Esophagus muscularis mucosa (tissue), 4 donors: ENCODE data around the gene CDHR3. TPM values are rescaled to one million over a fixed set of nuclear protein-coding genes. Genes with fewer than 3 reads are reported as not detected.
"Not testable (repeated sequence)": the region's sequence is repeated elsewhere in the genome, so short reads cannot be mapped to it uniquely, and the experiment has no call there.

Experiments
- DNase-seq: peaks from one replicate; pipeline ENCODE4 v3.0.0-alpha.2; 2017; ENCODE audit errors: extremely low spot score
- H3K27ac ChIP-seq, 4 donors: fragments of 200-600 bp; sonication (generic); replicated peaks in 1 of 4; 1 replicate in 3 of 4; 2 replicates in 1 of 4; pipeline ENCODE4 v1.5.1; 2016 to 2019; ENCODE audit warnings: mild to moderate bottlenecking in 1 of 4
- H3K27me3 ChIP-seq, 4 donors: fragments of 200-600 bp; sonication (generic); one replicate each; pipeline versions ENCODE4 v1.5.1 to v1.6.0; 2016 to 2019
- H3K36me3 ChIP-seq, 4 donors: fragments of 200-600 bp; sonication (generic); one replicate each; pipeline ENCODE4 v1.5.1; 2016 to 2019
- H3K4me1 ChIP-seq, 4 donors: fragments of 200-600 bp; sonication (generic); one replicate each; pipeline ENCODE4 v1.5.1; 2016 to 2019
- H3K4me3 ChIP-seq, 4 donors: fragments of 200-600 bp; sonication (generic); 1 replicate in 2 of 4; 2 replicates in 2 of 4; pipeline ENCODE4 v1.5.1; 2016 to 2019; ENCODE audit warnings: mild to moderate bottlenecking in 4 of 4, moderate library complexity in 1 of 4
- H3K9me3 ChIP-seq, 4 donors: fragments of 200-600 bp; sonication (generic); 1 replicate in 3 of 4; 2 replicates in 1 of 4; pipeline ENCODE4 v1.5.1; 2016 to 2019
- CTCF ChIP-seq, 3 experiments: fragments of 200-600 bp in 2 of 3; fragments of 450-650 bp in 1 of 3; sonication (generic) in 2 of 3; IDR thresholded peaks; one replicate each; pipeline ENCODE4 v1.5.1; 2017 to 2019; ENCODE audit warnings: antibody characterized with exemption in 3 of 3, mild to moderate bottlenecking in 2 of 3, moderate library complexity in 1 of 3
- EP300 ChIP-seq: sonication (generic); formaldehyde crosslinking; IDR thresholded peaks from one replicate; pipeline ENCODE4 v1.6.1; 2017; ENCODE audit warnings: antibody characterized with exemption
- POLR2A ChIP-seq: fragments of 450-650 bp; IDR thresholded peaks from one replicate; pipeline ENCODE4 v1.6.1; 2017; ENCODE audit warnings: antibody characterized with exemption, moderate library complexity, mild to moderate bottlenecking, low read depth
- POLR2AphosphoS5 ChIP-seq, 2 donors: sonication (generic); formaldehyde crosslinking; IDR thresholded peaks; one replicate each; pipeline ENCODE4 v1.6.1; 2017; ENCODE audit warnings: antibody characterized with exemption in 2 of 2
- WGBS: methylation state at CpG from one replicate; pipeline ENCODE4 v1.1.5; 2018; 5-methylcytosine and 5-hydroxymethylcytosine counted together
- intact Hi-C: fragments of 100-400 bp; cut with DNase I; formaldehyde crosslinking; loops from one replicate; pipeline ENCODE4 v1.15.1; 2023
- total RNA-seq, 4 donors: library from RNA; depleted of rRNA; stranded (reverse); fragments of >200 nt; gene quantifications; one replicate each; pipeline versions ENCODE4 v1.1.0 to v1.2.1, GENCODE V29; 2016

The CDHR3 gene
- total RNA-seq, 4 donors from 2014 or later = 7.8 to 41.1 (median 21.2) TPM

- 80% methylated on average over 1 of the region's 1 CpG for WGBS
- Histone ChIP-seq H3K27me3 (no peaks in the 10 kb centered on the region), H3K4me3 (no peak overlapping the region), H3K27ac (no peak overlapping the region), H3K9me3 (no peaks in the 10 kb centered on the region), H3K4me1 (peaks cover 4 to 19% (median 12%) of the 10 kb centered on the region in 4 donors), H3K36me3 (no peaks in the 10 kb centered on the region)
- TF ChIP-seq POLR2AphosphoS5 (IDR thresholded peaks at IDR 0.05) (no peak), EP300 (no peak), CTCF (IDR thresholded peaks at IDR 0.05) (no peak), POLR2A (no peak)
- no peak for DNase-seq
- intact Hi-C loops = loop anchor here (10.0 kb wide), 2 partner anchors 237 to 347 kb away; no protein-coding TSS in a partner anchor
Measured at GRCh38 chr7:106001886-106002285, 38.8 kb downstream of the CDHR3 start.

- Histone ChIP-seq H3K4me3 (no peak overlapping the region), H3K36me3 (no peaks in the 10 kb centered on the region), H3K4me1 (peaks cover 0 to 9% (median 5%) of the 10 kb centered on the region in 4 donors), H3K27ac (no peak overlapping the region), H3K9me3 (no peaks in the 10 kb centered on the region), H3K27me3 (no peaks in the 10 kb centered on the region)
- intact Hi-C loops = loop anchor here (10.0 kb wide), 2 partner anchors 239 to 349 kb away; no protein-coding TSS in a partner anchor
- TF ChIP-seq CTCF (IDR thresholded peaks at IDR 0.05) = no peak
- TF ChIP-seq POLR2A = no peak
- TF ChIP-seq EP300 = no peak
- no peak for TF ChIP-seq POLR2AphosphoS5 (IDR thresholded peaks at IDR 0.05)
- DNase-seq = no peak
- 93% methylated on average over 5 of the region's 5 CpGs for WGBS
Measured at GRCh38 chr7:106003525-106004064, 40.5 kb downstream of the CDHR3 start.

GRCh38 chr7:106006906-106007305 lies 43.8 kb downstream of the CDHR3 start:
- Histone ChIP-seq H3K36me3 (no peaks in the 10 kb centered on the region), H3K9me3 (no peaks in the 10 kb centered on the region), H3K4me3 (no peak overlapping the region), H3K27me3 (no peaks in the 10 kb centered on the region), H3K4me1 (peaks cover 7 to 30% (median 25%) of the 10 kb centered on the region in 4 donors), H3K27ac (no peak overlapping the region)
- DNase-seq = no peak
- intact Hi-C loops = loop anchor here (10.0 kb wide), 2 partner anchors 242 to 352 kb away; no protein-coding TSS in a partner anchor
- WGBS = 98% methylated on average over 5 of the region's 5 CpGs
- TF ChIP-seq EP300 = no peak
- no peak for TF ChIP-seq POLR2A
- no peak for TF ChIP-seq POLR2AphosphoS5 (IDR thresholded peaks at IDR 0.05)
- no peak for TF ChIP-seq CTCF (IDR thresholded peaks at IDR 0.05)

- not testable (repeated sequence) for H3K27ac ChIP-seq, H3K27me3 ChIP-seq, H3K36me3 ChIP-seq, DNase-seq, H3K9me3 ChIP-seq, H3K4me3 ChIP-seq
- intact Hi-C loops = loop anchor here (2.0 to 10.0 kb wide), 3 partner anchors 73 to 353 kb away; no protein-coding TSS in a partner anchor
- peaks cover 7 to 39% (median 32%) of the 10 kb centered on the region in 4 donors for H3K4me1 ChIP-seq
- WGBS = 83% methylated on average over 3 of the region's 3 CpGs
Measured at GRCh38 chr7:106007796-106008195, 44.7 kb downstream of the CDHR3 start.

GRCh38 chr7:106009503-106010226 lies 46.6 kb downstream of the CDHR3 start:
- H3K4me3 ChIP-seq = peak overlapping the region; percentile 12 to 46 (median 26)
- intact Hi-C loops = loop anchor here (1.0 to 10.0 kb wide), 4 partner anchors 75 to 355 kb away; partner anchors contain the start of gene ATXN7L1
- H3K4me1 ChIP-seq = peaks cover 7 to 50% (median 42%) of the 10 kb centered on the region in 4 donors
- no peaks in the 10 kb centered on the region for H3K9me3 ChIP-seq
- H3K27me3 ChIP-seq = no peaks in the 10 kb centered on the region
- 2% methylated on average over 28 of the region's 29 CpGs for WGBS
- H3K36me3 ChIP-seq = no peaks in the 10 kb centered on the region
- peak overlapping the region; percentile 69 to 84 (median 78) for H3K27ac ChIP-seq
- peak; percentile 95 to 99 (median 98) for TF ChIP-seq CTCF (IDR thresholded peaks at IDR 0.05)
- TF ChIP-seq POLR2AphosphoS5 (IDR thresholded peaks at IDR 0.05) = peak; percentile 84 to 85
- no peak for TF ChIP-seq POLR2A
- no peak for TF ChIP-seq EP300
- DNase-seq = peak; percentile 95
